GM18507 (cell line): ENCODE data around the gene USP48.
"Not testable (repeated sequence)": the region's sequence is repeated elsewhere in the genome, so short reads cannot be mapped to it uniquely, and the experiment has no call there.

Experiments
- DNase-seq: peaks from one replicate; pipeline ENCODE4 v3.0.0; 2011; ENCODE audit warnings: low read depth; ENCODE audit not compliant: insufficient read length; ENCODE audit errors: extremely low spot score
- FAIRE-seq: peaks from 2 replicates; lab custom pipeline; 2011; peaks lifted over from hg19 to GRCh38; lab: Jason Lieb, UNC

Gene USP48, protein sequence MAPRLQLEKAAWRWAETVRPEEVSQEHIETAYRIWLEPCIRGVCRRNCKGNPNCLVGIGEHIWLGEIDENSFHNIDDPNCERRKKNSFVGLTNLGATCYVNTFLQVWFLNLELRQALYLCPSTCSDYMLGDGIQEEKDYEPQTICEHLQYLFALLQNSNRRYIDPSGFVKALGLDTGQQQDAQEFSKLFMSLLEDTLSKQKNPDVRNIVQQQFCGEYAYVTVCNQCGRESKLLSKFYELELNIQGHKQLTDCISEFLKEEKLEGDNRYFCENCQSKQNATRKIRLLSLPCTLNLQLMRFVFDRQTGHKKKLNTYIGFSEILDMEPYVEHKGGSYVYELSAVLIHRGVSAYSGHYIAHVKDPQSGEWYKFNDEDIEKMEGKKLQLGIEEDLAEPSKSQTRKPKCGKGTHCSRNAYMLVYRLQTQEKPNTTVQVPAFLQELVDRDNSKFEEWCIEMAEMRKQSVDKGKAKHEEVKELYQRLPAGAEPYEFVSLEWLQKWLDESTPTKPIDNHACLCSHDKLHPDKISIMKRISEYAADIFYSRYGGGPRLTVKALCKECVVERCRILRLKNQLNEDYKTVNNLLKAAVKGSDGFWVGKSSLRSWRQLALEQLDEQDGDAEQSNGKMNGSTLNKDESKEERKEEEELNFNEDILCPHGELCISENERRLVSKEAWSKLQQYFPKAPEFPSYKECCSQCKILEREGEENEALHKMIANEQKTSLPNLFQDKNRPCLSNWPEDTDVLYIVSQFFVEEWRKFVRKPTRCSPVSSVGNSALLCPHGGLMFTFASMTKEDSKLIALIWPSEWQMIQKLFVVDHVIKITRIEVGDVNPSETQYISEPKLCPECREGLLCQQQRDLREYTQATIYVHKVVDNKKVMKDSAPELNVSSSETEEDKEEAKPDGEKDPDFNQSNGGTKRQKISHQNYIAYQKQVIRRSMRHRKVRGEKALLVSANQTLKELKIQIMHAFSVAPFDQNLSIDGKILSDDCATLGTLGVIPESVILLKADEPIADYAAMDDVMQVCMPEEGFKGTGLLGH

DNA sequence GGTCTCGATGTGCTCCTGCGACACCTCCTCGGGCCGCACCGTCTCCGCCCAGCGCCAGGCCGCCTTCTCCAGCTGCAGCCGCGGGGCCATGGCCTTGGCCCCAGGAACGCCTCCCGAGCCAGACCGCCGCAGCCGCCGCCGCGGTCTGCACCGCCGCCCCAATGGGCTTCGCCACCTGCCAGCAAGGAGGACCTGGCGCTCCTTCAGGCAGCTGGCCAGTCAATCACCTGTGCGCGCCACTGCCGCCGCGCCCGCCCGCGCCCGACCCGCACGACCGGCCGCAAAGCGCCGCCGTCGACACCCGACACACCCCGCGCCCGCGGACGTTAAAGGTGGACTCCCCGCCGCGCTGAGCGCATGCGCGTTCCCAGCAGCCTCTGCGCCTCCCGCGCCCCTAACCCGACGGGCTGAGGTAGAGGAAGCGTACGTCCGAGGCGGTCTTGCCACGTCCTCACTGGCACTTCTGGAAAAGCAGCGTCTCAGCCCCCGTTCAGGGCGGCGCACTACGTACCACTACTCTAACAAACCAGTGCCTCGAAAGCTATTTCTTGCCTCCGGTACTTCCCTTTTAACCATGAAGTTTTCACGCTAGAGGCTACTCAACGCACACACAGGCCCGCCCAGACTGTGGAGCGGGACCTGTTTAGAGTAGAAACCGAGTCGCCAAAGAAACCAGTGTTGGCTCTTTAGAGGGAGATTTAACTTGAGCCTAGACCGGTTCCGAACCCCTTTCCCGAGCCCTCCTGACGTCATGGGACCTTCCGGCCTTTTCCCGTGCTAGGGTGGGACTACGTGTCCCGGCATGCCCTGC is at the start of gene USP48:
Gene USP48, minus strand, starts transcription at position 282 of the 811 bp plus-strand sequence. Its CDS starts 192 bp downstream, at position 90.
- FAIRE-seq = peak; percentile 96
- peak; percentile 81 for DNase-seq

DNA sequence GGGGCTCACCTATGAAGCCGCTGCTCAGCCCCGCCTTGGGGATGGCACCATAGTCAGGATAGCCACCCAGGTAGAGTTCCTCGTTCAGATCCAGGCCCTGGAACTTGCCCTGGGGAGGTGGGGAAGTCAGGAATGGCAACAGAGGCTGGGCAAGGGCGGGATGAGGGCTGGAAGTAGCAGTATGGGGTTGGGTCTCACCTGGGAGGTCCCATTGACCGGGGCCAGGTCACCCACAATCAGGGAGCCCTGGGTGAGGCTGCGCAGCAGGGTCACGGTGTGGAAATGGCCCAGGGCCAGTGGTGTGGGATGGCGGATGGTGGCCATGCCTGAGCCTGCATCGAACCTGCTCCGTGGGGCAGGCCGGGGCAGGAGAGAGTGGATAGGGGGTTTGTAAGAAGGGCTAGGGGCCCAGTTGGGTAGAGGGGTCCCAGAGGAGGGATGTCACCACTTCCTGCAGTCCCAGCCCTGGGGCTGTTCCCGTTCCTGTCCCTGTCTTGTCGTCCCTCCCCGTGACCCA is 48.6 kb upstream of the USP48 start:
- FAIRE-seq (no peak), DNase-seq (no peak)

DNA sequence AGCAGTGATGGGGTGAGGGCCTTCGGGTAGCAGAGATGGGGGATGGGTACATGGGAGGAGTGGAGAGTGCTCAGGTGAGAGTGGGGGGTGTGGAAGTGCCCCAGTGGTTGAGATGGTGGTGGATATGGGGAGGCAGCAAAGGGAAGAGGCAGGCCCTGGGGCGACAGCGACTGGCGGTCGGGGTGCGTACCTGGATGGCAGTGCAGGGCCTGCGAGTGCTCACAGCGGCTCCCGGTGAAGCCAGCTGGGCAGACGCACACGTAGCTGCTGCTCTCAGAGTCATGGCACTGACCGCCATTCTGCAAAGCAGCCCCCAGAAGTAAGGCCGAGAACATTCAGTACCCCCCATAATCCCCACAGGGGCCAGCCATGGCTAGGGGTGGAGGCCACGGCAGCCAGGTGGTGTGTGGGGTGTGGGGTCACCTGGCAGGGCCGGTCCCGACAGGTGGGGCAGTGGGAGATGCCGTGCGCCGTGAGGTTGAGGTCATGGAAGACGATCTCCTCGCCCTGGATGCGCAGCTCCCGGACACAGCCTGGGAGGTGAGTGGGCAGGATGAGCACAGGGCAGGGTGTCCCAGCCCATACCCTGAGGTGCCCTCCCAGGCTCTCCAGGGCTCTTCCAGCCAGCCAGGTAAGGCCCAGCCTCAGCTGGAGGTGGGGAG is 48.0 kb upstream of the USP48 start:
- DNase-seq = no peak
- FAIRE-seq = no peak

DNA sequence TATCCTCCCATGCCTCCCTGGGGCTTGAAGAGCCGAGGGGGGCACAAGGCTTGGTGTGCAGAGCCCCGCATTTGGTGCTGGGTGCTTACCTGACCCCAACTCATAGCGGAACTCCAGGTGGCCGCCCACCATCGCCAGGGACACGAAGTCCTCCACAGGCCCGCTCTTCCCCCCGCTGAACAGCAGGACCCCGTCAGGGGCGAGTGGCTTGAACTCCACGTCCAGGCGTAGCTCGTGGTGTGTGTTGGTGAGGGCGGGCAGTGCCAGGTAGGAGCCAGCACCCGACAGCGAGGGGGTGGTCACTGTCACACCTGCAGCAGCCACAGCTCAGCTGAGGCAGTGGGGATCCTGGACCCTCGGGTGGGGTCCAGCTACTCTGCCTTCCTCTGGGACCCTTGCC is 46.3 kb upstream of the USP48 start:
- DNase-seq = no peak
- FAIRE-seq = no peak

DNA sequence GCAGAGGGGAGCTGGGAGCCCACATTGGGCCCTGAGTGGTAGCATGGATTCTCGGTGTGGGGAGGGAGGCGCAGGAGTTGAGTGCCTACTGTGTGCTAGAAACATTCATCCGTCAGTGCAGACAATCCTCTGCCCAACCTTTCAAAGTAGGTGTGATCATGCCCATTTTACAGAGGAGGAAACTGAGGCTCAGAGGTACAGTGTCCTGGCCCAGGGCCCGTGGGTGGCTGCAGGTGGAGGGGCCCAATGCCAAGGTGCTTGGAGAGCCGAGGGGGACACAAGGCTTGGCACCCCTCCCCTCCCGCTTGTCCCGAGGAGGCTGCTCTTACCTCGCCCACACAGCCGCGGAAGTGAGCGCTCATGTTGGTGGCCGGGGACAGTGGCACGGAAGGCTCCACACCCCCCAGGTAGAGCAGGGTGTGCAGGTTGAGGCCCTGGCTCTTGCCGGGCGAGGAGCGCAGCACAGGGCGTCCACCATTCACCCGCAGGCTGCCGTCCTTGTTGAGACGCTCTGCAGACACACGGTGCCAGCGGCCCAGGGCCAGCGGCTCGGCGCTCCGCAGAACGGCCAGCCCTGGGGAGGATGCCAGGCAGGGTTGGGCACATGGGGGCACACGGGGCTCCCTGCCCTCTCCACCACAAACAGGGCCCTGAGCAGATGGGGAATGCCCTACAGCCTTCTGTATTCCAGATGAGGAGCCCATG is 45.7 kb upstream of the USP48 start:
- FAIRE-seq (no peak), DNase-seq (no peak)

DNA sequence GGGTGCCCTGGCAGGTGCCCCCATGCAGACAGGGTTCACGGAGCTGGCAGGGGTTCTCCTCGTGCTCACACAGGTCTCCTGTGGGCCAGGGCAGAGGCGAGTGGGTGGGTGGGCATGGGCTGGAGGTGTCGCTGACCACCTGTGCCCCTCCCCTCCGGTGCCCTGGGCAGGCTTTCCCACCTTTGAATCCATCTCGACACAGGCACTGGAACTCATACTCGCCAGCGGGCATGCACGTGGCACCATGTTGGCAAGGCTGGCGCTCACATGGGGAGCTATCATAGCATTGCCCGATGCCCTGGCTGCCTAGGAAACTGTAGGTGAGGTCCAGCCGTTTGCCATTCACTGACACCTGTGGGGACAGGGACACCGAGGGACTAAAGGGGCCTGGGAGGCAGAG is 45.1 kb upstream of the USP48 start:
- FAIRE-seq (no peak), DNase-seq (no peak)

DNA sequence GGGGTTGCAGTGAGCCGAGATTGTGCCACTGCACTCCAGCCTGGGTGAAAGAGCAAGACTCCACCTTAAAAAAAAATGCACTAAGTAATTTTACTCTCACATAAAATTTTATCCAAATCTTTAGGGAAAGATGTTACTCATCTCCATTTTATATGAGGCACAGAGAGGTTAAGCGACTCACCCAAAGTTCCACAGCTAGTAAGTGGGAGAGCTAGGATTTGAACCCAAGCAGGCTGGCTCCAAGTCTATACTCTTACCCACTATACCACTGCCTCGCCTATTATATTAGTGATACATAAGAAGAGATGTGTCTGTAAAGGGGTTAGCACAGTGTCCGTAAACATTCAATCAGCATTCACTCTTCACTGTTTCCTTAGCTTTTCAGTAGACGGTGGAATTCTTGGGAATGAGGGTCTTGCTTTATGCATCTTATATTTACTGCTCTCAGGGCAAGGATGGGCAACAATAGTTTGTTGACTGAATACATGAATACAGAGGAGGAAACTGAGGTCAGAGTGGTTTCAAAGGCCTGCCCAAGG is 44.3 kb upstream of the USP48 start:
- no peak for FAIRE-seq
- DNase-seq = no peak

DNA sequence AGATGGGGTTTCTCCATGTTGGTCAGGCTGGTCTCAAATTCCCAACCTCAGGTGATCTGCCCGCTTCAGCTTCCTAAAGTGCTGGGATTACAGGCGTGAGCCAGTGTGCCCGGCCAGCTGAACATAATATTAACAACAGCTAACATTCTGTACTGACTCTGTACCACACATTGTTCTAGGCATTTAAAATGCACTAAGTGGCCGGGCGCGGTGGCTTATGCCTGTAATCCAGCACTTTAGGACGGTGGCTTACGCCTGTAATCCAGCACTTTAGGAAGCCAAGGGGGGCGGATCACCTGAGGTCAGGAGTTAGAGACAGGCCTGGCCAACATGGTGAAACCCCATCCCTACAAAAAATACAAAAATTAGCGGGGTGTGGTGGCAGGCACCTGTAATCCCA is 43.7 kb upstream of the USP48 start:
- FAIRE-seq, DNase-seq: not testable (repeated sequence)

DNA sequence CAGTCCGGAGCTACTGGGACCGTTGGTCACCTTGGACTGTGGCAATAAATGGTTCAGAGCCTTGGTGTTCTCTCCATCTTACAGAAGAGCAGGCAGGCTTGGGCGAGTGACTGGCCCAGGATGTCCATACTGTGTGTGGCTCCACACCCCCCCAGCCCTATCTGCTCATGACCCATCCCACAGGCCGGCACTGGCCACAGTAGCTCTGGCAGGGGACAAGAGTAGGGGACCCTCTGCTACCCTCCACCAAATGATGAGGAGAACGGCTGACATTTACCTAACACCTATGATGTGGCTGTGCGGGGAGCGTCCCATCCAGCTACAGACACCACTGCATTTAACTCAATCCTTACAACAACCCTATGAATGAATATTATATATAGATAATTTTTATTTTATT is 42.4 kb upstream of the USP48 start:
- no peak for FAIRE-seq
- DNase-seq = no peak

DNA sequence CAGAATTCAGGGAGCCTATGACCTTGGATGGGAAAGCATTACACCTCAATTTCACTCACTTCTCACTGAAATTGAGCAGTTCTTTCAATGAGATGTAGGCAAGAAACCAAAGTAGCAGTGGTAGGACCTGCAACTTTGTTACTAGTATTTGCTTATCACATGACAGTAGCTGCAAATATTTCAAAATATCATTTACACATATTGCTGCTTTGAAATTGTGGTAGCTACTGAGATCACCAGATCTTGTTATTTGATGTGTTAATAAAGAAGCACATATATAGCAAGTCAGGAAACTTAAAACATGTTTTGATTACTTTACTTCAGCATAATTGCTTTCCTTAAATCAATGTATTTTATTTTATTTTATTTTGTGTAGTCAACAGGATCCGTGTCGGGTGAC is 42.0 kb upstream of the USP48 start:
- no peak for DNase-seq
- FAIRE-seq = no peak

DNA sequence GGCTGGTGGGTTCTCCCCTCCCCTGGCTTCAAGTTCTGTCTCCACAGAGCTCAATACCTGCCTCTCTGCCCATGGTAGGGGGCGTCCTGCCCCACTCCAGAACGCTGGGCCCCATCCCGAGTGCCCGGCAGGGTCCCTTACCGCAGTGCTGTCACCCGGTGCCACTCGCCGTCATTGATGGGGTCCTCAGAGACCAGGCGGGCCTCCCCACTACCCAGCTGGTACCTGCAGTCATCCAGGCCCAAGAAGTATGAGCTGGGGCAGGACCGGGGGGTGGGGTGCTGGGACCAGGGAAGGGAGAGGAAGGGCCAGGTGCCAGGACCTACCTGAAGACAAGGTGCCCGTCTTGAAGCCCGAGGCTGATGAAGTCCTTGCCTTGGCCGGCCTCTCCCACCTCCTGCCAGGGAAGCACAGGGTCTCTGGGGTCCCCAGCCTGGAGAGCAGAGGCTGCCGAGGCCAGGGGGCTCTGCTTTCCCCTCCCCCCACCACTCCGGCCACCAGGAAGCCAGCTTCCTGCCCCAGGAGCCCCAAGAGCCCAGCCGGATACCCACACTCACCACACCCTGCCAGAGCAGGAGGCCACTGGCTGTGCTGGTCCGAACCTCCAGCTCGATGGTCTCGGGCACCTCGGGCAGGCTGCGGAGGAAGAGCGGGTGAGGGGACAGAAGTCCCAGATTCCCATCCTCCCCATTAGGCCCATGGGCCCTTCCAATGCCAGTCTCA is 41.2 kb upstream of the USP48 start:
- DNase-seq (no peak), FAIRE-seq (no peak)

DNA sequence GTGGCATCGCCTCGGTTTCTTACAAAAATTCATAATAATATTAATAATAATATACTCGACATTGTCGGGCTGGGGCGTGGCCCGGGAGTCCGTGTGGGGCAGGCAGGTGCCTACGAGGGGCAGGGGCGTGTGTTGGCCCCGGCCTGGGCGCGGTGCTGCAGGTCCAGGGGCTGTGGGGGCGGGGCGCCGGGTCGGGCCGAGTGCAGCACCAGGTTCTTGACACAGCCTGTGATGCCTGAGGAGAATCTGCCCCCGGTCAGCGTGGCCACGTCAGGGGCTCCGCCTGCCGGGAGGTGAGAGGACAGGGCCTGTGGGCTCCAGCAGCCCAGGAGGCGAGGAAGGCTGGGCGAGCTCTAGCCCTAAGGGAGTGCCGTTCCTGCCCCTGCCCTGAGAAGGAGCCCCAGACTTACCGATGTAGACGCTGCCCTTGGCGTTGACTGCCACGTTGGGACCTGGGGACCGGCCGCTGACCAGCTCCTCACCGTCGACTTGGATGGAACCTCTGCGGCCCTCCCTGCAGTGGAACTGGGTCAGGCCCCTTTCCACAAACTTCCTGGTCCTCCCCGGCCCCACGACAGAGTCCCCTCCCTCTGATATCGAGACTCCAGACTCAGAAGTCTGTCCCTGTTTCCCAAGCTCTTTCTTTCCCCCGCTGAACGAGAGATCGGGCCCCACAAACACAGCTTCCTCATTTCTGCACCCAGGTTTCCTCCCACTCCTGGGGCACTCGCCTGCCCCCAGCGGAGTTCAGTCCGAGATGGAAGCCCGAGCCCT is 40.4 kb upstream of the USP48 start:
- FAIRE-seq = no peak
- no peak for DNase-seq

DNA sequence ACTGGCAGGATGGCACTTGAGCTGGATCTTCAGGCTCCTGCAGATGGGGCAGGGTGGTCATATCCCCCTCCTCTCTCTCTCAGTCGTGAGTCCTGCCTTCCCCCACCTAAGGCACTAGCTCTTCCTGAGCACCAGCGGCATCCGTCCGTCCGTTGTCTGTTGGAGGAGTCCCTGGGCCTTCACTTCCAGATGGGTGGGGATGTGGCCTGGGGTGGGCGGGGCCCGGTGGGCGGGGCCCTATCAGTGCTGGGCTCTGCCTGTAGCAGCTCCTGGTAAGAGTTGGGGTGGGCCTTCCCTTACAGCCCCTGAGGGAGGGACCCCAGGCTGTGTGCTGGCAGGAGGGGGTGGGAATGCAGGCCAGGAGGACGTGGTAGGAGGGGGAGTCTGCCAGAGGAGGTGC is 39.4 kb upstream of the USP48 start:
- FAIRE-seq (no peak), DNase-seq (no peak)

DNA sequence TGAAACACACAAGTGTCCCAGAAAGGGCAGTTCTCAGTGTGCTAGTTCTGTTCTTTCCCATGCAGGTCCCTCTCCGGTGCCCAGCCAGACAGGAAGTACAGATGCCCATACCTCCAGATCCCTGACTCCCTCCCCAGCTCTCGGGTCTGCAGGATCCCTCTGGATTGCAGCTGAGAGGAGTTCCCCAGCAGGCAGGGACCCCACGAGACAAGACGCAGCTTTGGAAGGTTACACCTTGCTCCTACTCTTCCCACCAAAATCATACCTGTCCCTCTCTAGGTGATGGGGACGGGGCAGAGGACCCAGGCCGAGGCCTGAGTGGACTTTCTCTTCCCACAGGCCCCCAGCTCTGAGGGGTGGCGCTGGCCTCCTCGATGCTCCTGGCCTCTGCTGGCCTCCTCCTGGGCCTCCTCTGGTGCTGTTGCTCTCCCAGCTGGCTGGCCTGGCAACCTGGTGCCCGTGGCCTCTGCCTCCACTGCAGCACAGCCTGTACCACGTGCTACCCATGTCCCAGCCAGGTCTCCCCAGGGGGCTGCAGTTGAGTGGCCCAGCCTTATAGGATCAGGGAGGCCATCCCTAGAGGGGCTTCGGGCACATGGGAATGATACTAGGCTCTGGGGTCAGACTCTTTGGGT is 38.6 kb upstream of the USP48 start:
- DNase-seq (no peak), FAIRE-seq (no peak)

DNA sequence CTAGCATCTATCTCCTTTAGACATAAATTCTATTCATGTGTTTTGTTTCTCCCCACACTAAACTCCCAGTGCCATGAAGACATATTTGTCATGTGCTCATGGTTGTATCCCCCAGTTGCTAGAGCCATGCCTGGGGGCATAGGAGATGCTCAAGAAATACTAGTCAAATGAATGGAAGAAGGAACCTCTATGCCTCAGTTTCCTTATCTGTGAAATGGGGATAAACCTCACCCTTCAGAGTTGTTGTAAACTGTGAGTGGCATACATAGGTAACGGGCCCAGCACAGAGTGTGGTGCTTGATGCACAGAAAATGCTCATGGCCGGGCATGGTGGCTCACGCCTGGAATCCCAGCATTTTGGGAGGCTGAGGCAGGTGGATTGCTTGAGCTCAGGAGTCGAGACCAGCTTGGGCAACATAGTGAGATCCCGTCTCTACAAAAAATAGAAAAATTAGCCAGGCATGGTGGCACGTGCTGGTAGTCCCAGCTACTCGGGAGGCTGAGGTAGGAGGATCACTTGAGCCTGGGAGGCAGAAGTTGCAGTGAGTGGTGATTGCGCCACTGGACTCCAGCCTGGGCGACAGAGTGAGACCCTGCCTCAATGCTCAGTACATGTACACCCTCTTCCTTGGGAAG is 37.8 kb upstream of the USP48 start:
- no peak for DNase-seq
- FAIRE-seq = no peak

DNA sequence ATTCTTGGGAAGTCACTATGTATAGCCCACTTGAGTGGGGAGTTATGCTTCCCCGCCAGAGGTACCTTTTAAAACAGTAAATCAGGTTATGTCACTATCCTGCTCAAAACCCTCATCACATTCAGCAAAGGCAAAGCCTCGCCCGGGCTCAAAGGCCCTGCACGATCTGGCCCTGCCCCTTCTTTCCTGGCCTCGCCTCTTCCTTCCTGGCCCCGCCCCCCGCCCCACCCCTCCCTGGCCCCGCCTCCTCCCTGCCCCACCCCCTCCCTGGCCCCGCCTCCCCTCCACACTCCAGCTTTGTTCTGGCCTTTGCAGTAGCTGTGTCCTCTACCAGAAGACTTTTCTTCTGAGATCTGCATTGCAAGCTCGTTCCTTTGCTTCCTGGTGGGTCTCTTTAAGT is 35.7 kb upstream of the USP48 start:
- peak; percentile 80 for DNase-seq
- FAIRE-seq = no peak
